ENCODE results near the gene LIN54. TPM values are rescaled to one million over a fixed set of nuclear protein-coding genes. Genes with fewer than 3 reads are reported as not detected.

Gene LIN54
- polyA plus RNA-seq, 1 of the 3 experiments (the other 2 are of a cell fraction) = 6.4 TPM

- Histone ChIP-seq H3F3A (replicated peaks; ENCODE audit: insufficient read depth) (no peaks in the 10 kb centered on the region), H3K9me3 (no peaks in the 10 kb centered on the region), H3K9ac (no peak overlapping the region), H3K79me2 (ENCODE audit: insufficient read depth) (no peaks in the 10 kb centered on the region), H3K9me2 (no peaks in the 10 kb centered on the region), H3K36me3 (replicated peaks in 1 of 2; ENCODE audit: control insufficient read depth in 1 of 2, insufficient read depth in 2 of 2, low read length in 1 of 2) (no peaks in the 10 kb centered on the region), H3K4me1 (ENCODE audit: control insufficient read depth in 1 of 2, insufficient read depth in 2 of 2, low read depth in 1 of 2, low read length in 1 of 2) (no peaks in the 10 kb centered on the region), H4K20me1 (ENCODE audit: insufficient read depth) (no peaks in the 10 kb centered on the region), H3K4me3 (ENCODE audit: low read depth in 2 of 2, low read length in 1 of 2) (no peak overlapping the region), H3K27me3 (ENCODE audit: insufficient read depth) (no peaks in the 10 kb centered on the region), H3K27ac (ENCODE audit: low read depth in 2 of 2, low read length in 1 of 2) (no peak overlapping the region), H3K4me2 (no peak overlapping the region), H2AFZ (ENCODE audit: low read depth) (no peak overlapping the region)
- ChIA-PET POLR2A (no interaction called here), CTCF (interaction anchor here (1.6 kb wide), 1 partner anchor 12 kb away, joined by 3 read pairs; no protein-coding TSS in a partner anchor)
- no peak for DNase-seq
- TF ChIP-seq ZBTB33 (IDR thresholded peaks at IDR 0.05; ENCODE audit: borderline replicate concordance, low read depth) (no peak), TCF12 (IDR thresholded peaks at IDR 0.05) (no peak), RCOR1 (IDR thresholded peaks at IDR 0.05; ENCODE audit: low read length) (no peak), YY1 (IDR thresholded peaks at IDR 0.05; ENCODE audit: low read depth) (no peak), RXRA (IDR thresholded peaks at IDR 0.05; ENCODE audit: borderline replicate concordance, low read depth) (no peak), CTCF (IDR thresholded peaks at IDR 0.05) (no peak), FOXJ3 (CRISPR knock-in tag; IDR thresholded peaks at IDR 0.05) (no peak), MEF2A (IDR thresholded peaks at IDR 0.05; ENCODE audit: borderline replicate concordance, low read depth) (no peak), SMC3 (IDR thresholded peaks at IDR 0.05; ENCODE audit: low read depth, low read length) (no peak), POLR2AphosphoS5 (IDR thresholded peaks at IDR 0.05; ENCODE audit: low read depth, low read length) (no peak), FOXM1 (IDR thresholded peaks at IDR 0.05; ENCODE audit: low read depth) (no peak), NRF1 (IDR thresholded peaks at IDR 0.05; ENCODE audit: low read depth, low read length) (no peak)
Measured at GRCh38 chr4:83025563-83025962, 14.9 kb upstream of the LIN54 start.

GRCh38 chr4:83024233-83024632 lies 13.6 kb upstream of the LIN54 start:
- Histone ChIP-seq H3K4me2 (no peak overlapping the region), H3K9me3 (no peaks in the 10 kb centered on the region), H3K4me1 (ENCODE audit: control insufficient read depth in 1 of 2, insufficient read depth in 2 of 2, low read depth in 1 of 2, low read length in 1 of 2) (no peaks in the 10 kb centered on the region), H2AFZ (ENCODE audit: low read depth) (no peak overlapping the region), H4K20me1 (ENCODE audit: insufficient read depth) (no peaks in the 10 kb centered on the region), H3K27ac (ENCODE audit: low read depth in 2 of 2, low read length in 1 of 2) (no peak overlapping the region), H3K79me2 (ENCODE audit: insufficient read depth) (no peaks in the 10 kb centered on the region), H3K27me3 (ENCODE audit: insufficient read depth) (no peaks in the 10 kb centered on the region), H3K9ac (no peak overlapping the region), H3K9me2 (no peaks in the 10 kb centered on the region), H3K4me3 (ENCODE audit: low read depth in 2 of 2, low read length in 1 of 2) (no peak overlapping the region), H3K36me3 (replicated peaks in 1 of 2; ENCODE audit: control insufficient read depth in 1 of 2, insufficient read depth in 2 of 2, low read length in 1 of 2) (no peaks in the 10 kb centered on the region), H3F3A (replicated peaks; ENCODE audit: insufficient read depth) (no peaks in the 10 kb centered on the region)
- TF ChIP-seq SIN3A (IDR thresholded peaks at IDR 0.05; ENCODE audit: borderline replicate concordance, low read depth, low read length) (no peak), REST (IDR thresholded peaks at IDR 0.05; ENCODE audit: low read depth, low read length) (no peak), TAF1 (IDR thresholded peaks at IDR 0.05; ENCODE audit: borderline replicate concordance, low read depth, low read length) (no peak), RCOR1 (IDR thresholded peaks at IDR 0.05; ENCODE audit: low read length) (no peak), YY1 (IDR thresholded peaks at IDR 0.05; ENCODE audit: low read depth) (no peak), MEF2A (IDR thresholded peaks at IDR 0.05; ENCODE audit: borderline replicate concordance, low read depth) (no peak), ZBTB33 (IDR thresholded peaks at IDR 0.05; ENCODE audit: borderline replicate concordance, low read depth) (no peak), USF1 (IDR thresholded peaks at IDR 0.05; ENCODE audit: borderline replicate concordance, low read depth) (no peak)
- ChIA-PET CTCF (no interaction called here), POLR2A (no interaction called here)
- 34% methylated on average over 2 of the region's 2 CpGs for WGBS (ENCODE audit: low lambda C conversion rate)
- DNase-seq = no peak
